Keratinocyte (primary cell): ENCODE results near the gene ETNK2. TPM values are rescaled to one million over a fixed set of nuclear protein-coding genes. Genes with fewer than 3 reads are reported as not detected.

Experiments used
- DNase-seq: peaks from one replicate; pipeline ENCODE4 v3.0.0-alpha.2; 2011; ENCODE audit warnings: low read depth, missing footprints, low spot score
- FAIRE-seq: peaks from 2 replicates; lab custom pipeline; 2011; peaks lifted over from hg19 to GRCh38; lab: Jason Lieb, UNC
- H2AFZ ChIP-seq: 2 replicates; pipeline ENCODE4 v1.6.0; 2012; ENCODE audit warnings: low read length, control low read depth, inconsistent platforms; ENCODE audit not compliant: control insufficient read depth
- H3K27ac ChIP-seq: 2 replicates; pipeline ENCODE4 v1.5.1; 2011; ENCODE audit warnings: low read length; ENCODE audit not compliant: control insufficient read depth, insufficient read depth
- H3K27me3 ChIP-seq: 3 replicates; pipeline ENCODE4 v1.6.0; 2011; ENCODE audit warnings: low read length; ENCODE audit not compliant: control insufficient read depth, insufficient read depth; ENCODE audit errors: extremely low read depth
- H3K36me3 ChIP-seq, 2 experiments: 2 replicates in 1 of 2; 3 replicates in 1 of 2; pipeline ENCODE4 v1.5.1; 2011; ENCODE audit warnings: low read length in 2 of 2, mild to moderate bottlenecking in 1 of 2; ENCODE audit not compliant: control insufficient read depth in 2 of 2, insufficient read depth in 2 of 2; ENCODE audit errors: extremely low read depth in 1 of 2
- H3K4me1 ChIP-seq: 3 replicates; pipeline ENCODE4 v1.5.1; 2011; ENCODE audit warnings: low read length; ENCODE audit not compliant: control insufficient read depth, insufficient read depth; ENCODE audit errors: extremely low read depth
- H3K4me2 ChIP-seq: 3 replicates; pipeline ENCODE4 v1.6.0; 2011; ENCODE audit warnings: low read depth, low read length; ENCODE audit not compliant: control insufficient read depth, insufficient read depth; ENCODE audit errors: extremely low read depth
- H3K4me3 ChIP-seq, 3 experiments: fragments of 200-600 bp in 1 of 3; sonication (generic) in 1 of 3; 2 replicates in 2 of 3; 3 replicates in 1 of 3; pipeline ENCODE4 v1.5.1; 2011 to 2016; ENCODE audit warnings: low read length in 3 of 3, mild to moderate bottlenecking in 3 of 3, control low read depth in 2 of 3, inconsistent platforms in 1 of 3, low read depth in 1 of 3, mixed read lengths in 1 of 3, mixed run types in 1 of 3, moderate library complexity in 1 of 3; ENCODE audit not compliant: control insufficient read depth in 2 of 3, insufficient read depth in 2 of 3; ENCODE audit errors: extremely low read depth in 1 of 3
- H3K79me2 ChIP-seq: 2 replicates; pipeline ENCODE4 v1.6.0; 2012; ENCODE audit warnings: low read length; ENCODE audit not compliant: control insufficient read depth, insufficient read depth
- H3K9ac ChIP-seq: 3 replicates; pipeline ENCODE4 v1.6.0; 2011; ENCODE audit warnings: low read length; ENCODE audit not compliant: control insufficient read depth, insufficient read depth; ENCODE audit errors: extremely low read depth
- H3K9me1 ChIP-seq: 3 replicates; pipeline ENCODE4 v1.6.0; 2011; ENCODE audit warnings: low read length; ENCODE audit not compliant: control insufficient read depth, insufficient read depth; ENCODE audit errors: extremely low read depth
- H3K9me3 ChIP-seq: 2 replicates; pipeline ENCODE4 v1.5.1; 2012; ENCODE audit warnings: low read depth, low read length; ENCODE audit not compliant: control insufficient read depth
- H4K20me1 ChIP-seq: 3 replicates; pipeline ENCODE4 v1.6.0; 2011; ENCODE audit warnings: low read length; ENCODE audit not compliant: control insufficient read depth, insufficient read depth; ENCODE audit errors: extremely low read depth
- CTCF ChIP-seq, 3 experiments: IDR thresholded peaks in 1 of 3; conservative IDR thresholded peaks in 1 of 3; optimal IDR thresholded peaks in 1 of 3; 2 replicates in 2 of 3; 3 replicates in 1 of 3; pipeline versions ENCODE3 to v1.5.1; 2011; ENCODE audit warnings: low read length in 3 of 3, mild to moderate bottlenecking in 3 of 3, moderate library complexity in 2 of 3, control low read depth in 1 of 3, inconsistent platforms in 1 of 3; ENCODE audit not compliant: insufficient read depth in 2 of 3; ENCODE audit errors: extremely low read depth in 1 of 3
- EZH2 ChIP-seq: IDR thresholded peaks from one replicate; pipeline ENCODE4 v1.6.1; 2012; ENCODE audit warnings: inconsistent platforms, mild to moderate bottlenecking, low read length, moderate library complexity
- dilution Hi-C: fragments of 300-500 bp; cut with MboI; formaldehyde crosslinking; loops from one replicate; pipeline ENCODE4 v1.7.0; 2020; ENCODE audit warnings: low sequenced_read_pairs; ENCODE audit not compliant: extremely low pct_ligation_motif_present
- polyA plus RNA-seq, 5 experiments: library from polyadenylated mRNA; depleted of rRNA in 3 of 5; stranded (reverse) in 3 of 5; stranded (forward) in 1 of 5; unstranded in 1 of 5; fragments of >200 nt; gene quantifications; 1 replicate in 1 of 5; 2 replicates in 3 of 5; 3 replicates in 1 of 5; pipeline versions ENCODE4 v1.2.1 to v1.2.3, GENCODE V29; 2011 to 2012; ENCODE audit warnings: missing spikeins in 2 of 5, low read depth in 1 of 5, low replicate concordance in 1 of 5

The ETNK2 gene
- polyA plus RNA-seq, 1 donor (not counting 4 experiments of a cell fraction or from before 2014, with no cell fraction given) = 18.4 TPM

GRCh38 chr1:204112876-204113730 is 38.7 kb downstream of the ETNK2 start:
- Histone ChIP-seq H4K20me1 (no peaks in the 10 kb centered on the region), H3K9me3 (no peaks in the 10 kb centered on the region), H3K4me3 (no peak overlapping the region), H3K9me1 (no peaks in the 10 kb centered on the region), H3K27ac (no peak overlapping the region), H3K79me2 (no peaks in the 10 kb centered on the region), H2AFZ (no peak overlapping the region), H3K27me3 (no peaks in the 10 kb centered on the region), H3K36me3 (peaks cover 0 to 4% of the 10 kb centered on the region in 2 experiments), H3K4me2 (no peak overlapping the region), H3K9ac (no peak overlapping the region), H3K4me1 (no peaks in the 10 kb centered on the region)
- TF ChIP-seq CTCF (optimal IDR thresholded peaks at IDR 0.05 in 1 of 3, IDR thresholded peaks at IDR 0.05 in 1 of 3, conservative IDR thresholded peaks at IDR 0.05 in 1 of 3; ENCODE audit: extremely low read depth in 1 of 3, insufficient read depth in 2 of 3, low read length in 3 of 3) (no peak), EZH2 (no peak)
- dilution Hi-C loops = no loop called here
- FAIRE-seq (no peak), DNase-seq (no peak)

GRCh38 chr1:204110894-204111633 is 40.8 kb downstream of the ETNK2 start:
- Histone ChIP-seq H3K9me1 (no peaks in the 10 kb centered on the region), H3K79me2 (peaks cover 3% of the 10 kb centered on the region), H3K9ac (no peak overlapping the region), H3K36me3 (peaks cover 0 to 2% of the 10 kb centered on the region in 2 experiments), H2AFZ (no peak overlapping the region), H3K27ac (no peak overlapping the region), H3K4me1 (no peaks in the 10 kb centered on the region), H3K27me3 (no peaks in the 10 kb centered on the region), H4K20me1 (no peaks in the 10 kb centered on the region), H3K4me3 (no peak overlapping the region), H3K9me3 (no peaks in the 10 kb centered on the region), H3K4me2 (no peak overlapping the region)
- dilution Hi-C loops = no loop called here
- no peak for FAIRE-seq
- DNase-seq = no peak
- TF ChIP-seq CTCF (optimal IDR thresholded peaks at IDR 0.05 in 1 of 3, IDR thresholded peaks at IDR 0.05 in 1 of 3, conservative IDR thresholded peaks at IDR 0.05 in 1 of 3; ENCODE audit: extremely low read depth in 1 of 3, insufficient read depth in 2 of 3, low read length in 3 of 3) = no peak
- TF ChIP-seq EZH2 = no peak
